HG03565 (cell line): Measurements from ENCODE around the gene TMEM38B.

Experiments
- ATAC-seq: cut with Tn5 transposase; IDR thresholded peaks from one replicate; pipeline ENCODE4 v1.9.1; 2021; ENCODE audit warnings: mild to moderate bottlenecking, moderate library complexity; ENCODE audit not compliant: unreplicated experiment

The TMEM38B gene, protein sequence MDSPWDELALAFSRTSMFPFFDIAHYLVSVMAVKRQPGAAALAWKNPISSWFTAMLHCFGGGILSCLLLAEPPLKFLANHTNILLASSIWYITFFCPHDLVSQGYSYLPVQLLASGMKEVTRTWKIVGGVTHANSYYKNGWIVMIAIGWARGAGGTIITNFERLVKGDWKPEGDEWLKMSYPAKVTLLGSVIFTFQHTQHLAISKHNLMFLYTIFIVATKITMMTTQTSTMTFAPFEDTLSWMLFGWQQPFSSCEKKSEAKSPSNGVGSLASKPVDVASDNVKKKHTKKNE

DNA sequence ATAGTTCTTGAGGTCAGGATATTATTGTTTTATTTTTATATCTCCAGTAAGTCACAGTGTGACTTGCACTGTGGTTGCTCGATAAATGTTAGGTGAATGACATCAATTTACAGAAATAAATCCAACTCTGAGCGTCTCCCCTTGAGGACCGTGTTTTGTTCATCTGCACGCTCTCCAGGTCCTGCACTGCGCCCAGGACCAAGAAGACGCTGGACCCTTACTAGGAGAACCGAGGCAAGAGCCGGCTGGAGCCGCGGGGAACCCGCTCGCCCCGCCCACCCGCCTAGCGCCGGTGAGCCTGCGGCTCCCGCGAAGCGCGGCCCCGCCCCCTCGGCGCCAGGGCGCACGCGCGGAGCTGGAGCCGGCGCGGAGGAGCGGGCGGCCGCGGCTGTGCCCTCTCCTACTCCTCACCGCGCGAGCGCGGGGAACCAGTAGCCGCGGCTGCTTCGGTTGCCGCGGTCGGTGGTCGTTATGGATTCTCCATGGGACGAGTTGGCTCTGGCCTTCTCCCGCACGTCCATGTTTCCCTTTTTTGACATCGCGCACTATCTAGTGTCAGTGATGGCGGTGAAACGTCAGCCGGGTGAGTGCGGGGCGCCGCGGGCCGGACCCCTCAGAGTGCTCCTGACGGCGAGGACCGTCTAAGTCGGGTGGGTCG, at the start of gene TMEM38B:
TSS of gene TMEM38B (plus strand) at position 352 of the 658 bp plus-strand sequence. CDS start at position 472, 120 bp downstream.
- ATAC-seq, result peak; percentile 41

DNA sequence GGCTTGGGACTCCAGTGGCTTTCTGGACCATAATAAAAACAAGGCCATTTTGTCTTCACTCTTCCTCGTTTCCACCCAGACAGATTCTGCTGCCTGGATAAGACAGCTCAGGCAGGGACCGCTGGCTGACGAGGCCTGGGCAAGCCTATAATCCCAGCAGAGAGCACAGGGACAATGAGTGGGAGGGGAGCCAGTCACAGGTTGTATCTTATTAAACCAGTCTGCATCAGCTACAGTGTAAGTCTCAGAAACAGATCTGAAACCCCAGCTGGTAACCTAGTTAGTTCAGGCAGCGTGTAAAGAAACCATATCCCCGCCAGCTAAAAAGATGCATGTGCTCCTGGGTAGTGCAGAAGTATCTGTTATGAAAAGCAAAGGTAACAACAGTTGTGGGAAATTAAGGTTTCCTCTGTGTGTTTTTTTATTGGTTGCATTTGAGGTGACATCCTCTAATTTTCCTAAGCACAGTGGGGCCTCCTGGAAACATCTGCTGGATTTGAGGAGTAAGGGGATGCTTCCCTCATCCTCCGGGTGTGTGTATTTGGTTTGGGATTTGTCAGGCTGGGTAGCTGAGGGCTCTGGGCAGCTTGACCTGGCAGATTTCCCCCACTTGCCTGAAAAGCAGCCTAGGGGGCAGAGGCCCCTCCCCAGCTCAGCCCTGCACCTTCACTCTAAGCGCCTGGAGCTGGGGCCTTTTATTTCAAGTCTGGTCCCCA, 47.3 kb upstream of the TMEM38B start:
- no peak for ATAC-seq

DNA sequence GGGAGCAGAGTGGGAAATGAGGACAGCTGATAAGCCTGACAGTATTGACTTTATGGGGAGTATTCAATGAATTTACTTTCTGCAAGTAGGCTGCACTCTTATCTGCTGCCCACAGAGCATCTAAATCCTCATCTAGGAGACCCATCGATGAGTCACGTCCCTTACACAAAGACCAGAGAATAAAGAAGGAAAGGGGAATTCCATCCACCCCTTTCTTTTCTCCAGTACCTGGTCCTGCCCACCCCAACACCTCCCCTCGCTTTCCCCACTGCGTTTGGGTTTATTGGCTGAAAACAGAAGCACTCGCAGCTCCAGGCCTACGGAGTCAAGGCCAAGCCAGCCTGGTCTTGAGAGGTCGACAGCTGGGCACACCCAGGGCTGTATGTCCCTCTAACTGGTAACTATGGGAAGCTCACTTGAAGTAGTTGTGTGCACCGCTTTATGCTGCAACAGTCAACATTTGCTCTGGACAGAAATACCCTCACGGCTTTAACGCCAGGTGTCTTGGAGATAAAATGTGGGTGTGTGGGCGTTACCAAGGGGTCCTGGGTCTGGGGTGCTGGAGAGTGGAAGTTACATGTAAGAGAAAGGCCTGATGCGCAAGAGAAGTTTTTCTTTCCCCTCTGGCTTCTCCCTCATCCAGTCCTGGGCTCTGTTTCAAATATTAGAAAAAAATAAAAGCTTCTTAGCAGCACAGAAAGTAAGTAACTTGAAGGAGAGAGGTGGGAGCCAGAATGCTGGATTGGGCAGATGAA, 46.6 kb upstream of the TMEM38B start:
- no peak for ATAC-seq

- no peak for ATAC-seq
Observed at GRCh38 chr9:105651806-105652205, 42.5 kb upstream of the TMEM38B start.

GRCh38 chr9:105656131-105656921, 38.0 kb upstream of the TMEM38B start:
- no peak for ATAC-seq

DNA sequence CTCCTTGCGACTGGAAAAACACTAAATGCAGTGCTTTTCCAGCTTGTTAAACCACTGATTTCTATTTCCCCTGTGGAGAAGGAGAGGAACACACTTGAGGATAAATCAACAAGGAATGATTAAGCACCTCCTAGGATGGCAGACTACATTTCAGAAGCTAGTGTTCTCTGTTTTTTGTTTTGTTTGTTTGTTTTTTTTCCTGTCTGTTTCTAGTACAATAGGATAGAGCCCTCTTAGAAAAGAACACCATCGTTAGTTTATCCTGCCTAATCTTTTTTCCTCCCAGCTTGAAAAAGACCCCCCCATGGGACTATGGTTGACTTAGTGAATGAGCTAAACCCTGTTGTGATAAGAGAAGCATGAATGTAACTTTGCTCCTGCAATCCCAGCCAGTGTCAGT, 36.0 kb upstream of the TMEM38B start:
- ATAC-seq, result no peak

- no peak for ATAC-seq
Observed at GRCh38 chr9:105661011-105661410, 33.3 kb upstream of the TMEM38B start.

GRCh38 chr9:105662184-105663104, 31.9 kb upstream of the TMEM38B start, which contains the start of gene TAL2:
Gene TAL2, plus strand, starts transcription at chr9:105662457. Its CDS starts 40 bp downstream, at chr9:105662497.
- ATAC-seq, result peak; percentile 90

DNA sequence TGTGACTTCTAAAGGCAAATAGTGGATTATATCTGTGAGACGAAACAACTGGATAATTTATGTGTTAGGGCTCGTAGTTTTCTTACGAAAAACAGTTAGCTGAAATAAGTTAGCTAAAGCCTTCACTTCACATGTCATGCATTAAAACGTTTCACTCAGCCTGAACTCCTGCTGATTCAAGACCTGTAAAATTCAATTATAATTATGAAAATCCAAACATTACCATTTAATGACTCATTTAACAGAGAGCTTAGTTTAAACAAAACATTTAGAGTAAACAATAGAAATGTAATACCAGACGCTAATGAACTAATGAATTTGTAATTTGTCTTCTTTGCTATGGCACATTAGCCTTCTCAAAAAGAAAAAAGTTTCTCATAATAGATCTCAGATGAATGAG, 30.4 kb upstream of the TMEM38B start:
- ATAC-seq, result no peak

DNA sequence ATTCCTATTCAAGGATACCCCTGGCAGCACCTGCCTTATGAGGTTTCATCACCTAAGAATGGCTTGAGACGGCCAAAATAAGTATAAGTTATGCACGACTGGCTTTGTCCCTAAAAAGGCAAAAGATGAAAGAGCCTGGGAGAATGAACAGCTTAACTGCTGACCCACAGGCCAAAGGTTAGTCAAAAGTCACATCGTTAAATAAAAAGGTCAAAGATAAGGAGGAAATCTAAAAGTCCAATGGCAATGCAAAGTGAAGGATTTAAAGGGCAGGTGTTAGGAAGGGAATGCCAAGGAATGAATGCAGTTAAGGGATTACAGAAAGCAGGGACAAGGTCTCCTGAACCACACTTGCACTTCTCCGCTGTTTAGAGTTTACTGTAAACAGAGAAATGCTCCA, 26.5 kb upstream of the TMEM38B start:
- no peak for ATAC-seq

- no peak for ATAC-seq
Observed at GRCh38 chr9:105670315-105670714, 24.0 kb upstream of the TMEM38B start.

GRCh38 chr9:105670775-105671174, 23.6 kb upstream of the TMEM38B start:
- no peak for ATAC-seq

GRCh38 chr9:105672711-105673234, 21.6 kb upstream of the TMEM38B start:
- ATAC-seq, result peak; percentile 49

DNA sequence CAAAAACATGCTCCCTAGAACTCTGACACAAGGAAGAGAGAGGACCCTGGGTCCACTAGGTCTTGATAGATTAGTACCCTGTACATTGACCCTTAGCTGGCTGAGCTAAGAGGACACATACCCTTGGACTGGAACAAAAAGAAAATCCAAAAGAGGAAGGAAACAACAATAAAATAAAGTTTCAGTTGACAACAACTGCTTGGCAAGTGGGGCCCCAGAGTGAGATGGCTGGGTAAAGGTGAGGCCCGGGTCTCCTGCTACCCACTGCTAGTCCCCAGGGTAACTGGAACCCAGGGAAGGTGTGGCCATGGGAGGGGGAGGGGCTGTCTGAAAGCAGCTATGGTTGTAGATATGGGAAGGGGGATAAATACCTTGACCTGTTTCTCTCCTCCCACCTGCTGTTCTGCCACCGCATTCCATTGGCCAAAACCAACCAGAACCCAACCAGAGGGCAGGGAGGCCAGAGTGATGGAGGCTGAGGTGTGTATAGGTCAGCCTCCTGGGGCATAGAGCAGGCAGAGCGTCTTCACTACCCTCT, 20.4 kb upstream of the TMEM38B start:
- no peak for ATAC-seq

DNA sequence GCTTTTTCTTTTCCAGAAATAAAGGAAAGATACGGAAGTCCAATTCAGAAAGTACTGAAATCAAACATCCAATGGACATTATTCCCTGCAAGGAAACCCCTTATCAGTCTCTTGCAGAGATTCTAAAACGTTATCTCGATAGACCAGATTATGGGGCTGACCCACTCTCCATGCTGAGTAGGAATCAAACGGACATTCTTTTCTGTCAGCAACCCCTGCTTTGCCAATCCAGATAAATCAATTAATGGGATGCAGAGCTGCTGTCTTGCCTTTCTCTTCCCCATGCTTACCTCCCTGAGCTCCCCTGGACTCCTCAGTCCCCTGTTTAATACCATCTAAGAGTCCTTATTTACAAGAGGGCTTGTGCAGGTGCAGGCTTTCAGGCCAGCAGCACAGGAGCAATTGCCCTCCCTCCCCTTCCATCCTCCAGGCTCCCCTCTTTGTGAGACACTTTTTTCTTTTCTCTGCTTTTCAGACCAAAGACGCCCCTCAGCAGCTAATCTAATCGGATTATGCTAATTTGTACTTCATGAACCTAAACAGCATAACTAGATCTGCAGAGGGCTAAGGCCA, 17.9 kb upstream of the TMEM38B start:
- no peak for ATAC-seq

- no peak for ATAC-seq
Observed at GRCh38 chr9:105678163-105678562, 16.2 kb upstream of the TMEM38B start.

GRCh38 chr9:105678781-105679180, 15.6 kb upstream of the TMEM38B start:
- ATAC-seq, result no peak

- no peak for ATAC-seq
Observed at GRCh38 chr9:105679257-105680022, 14.9 kb upstream of the TMEM38B start.
